Sigmoid colon (tissue), 7 donors: ENCODE measurements around the gene RAB26. TPM values are rescaled to one million over a fixed set of nuclear protein-coding genes. Genes with fewer than 3 reads are reported as not detected.

Experiments used
- DNase-seq: peaks from one replicate; pipeline ENCODE4 v3.0.0-alpha.2; 2019
- H3K27ac ChIP-seq, 4 donors: fragments of 200-600 bp; sonication (generic); one replicate each; pipeline ENCODE4 v1.5.1; 2016 to 2019; ENCODE audit warnings: mild to moderate bottlenecking in 1 of 4
- H3K27me3 ChIP-seq, 3 donors: fragments of 200-600 bp; sonication (generic); one replicate each; pipeline ENCODE4 v1.5.1; 2019; ENCODE audit warnings: mild to moderate bottlenecking in 1 of 3
- H3K36me3 ChIP-seq, 4 donors: fragments of 200-600 bp; sonication (generic); one replicate each; pipeline ENCODE4 v1.5.1; 2016 to 2019
- H3K4me1 ChIP-seq, 4 donors: fragments of 200-600 bp; sonication (generic); one replicate each; pipeline ENCODE4 v1.5.1; 2017 to 2019
- H3K4me3 ChIP-seq, 4 donors: fragments of 200-600 bp; sonication (generic); one replicate each; pipeline ENCODE4 v1.5.1; 2017 to 2019; ENCODE audit warnings: mild to moderate bottlenecking in 2 of 4, moderate library complexity in 1 of 4
- H3K9me3 ChIP-seq, 4 donors: fragments of 200-600 bp in 3 of 4; sonication (generic) in 3 of 4; one replicate each; pipeline versions ENCODE4 v1.5.1 to v1.6.1; 2013 to 2019
- CTCF ChIP-seq, 4 experiments: fragments of 450-650 bp in 3 of 4; fragments of 200-600 bp in 1 of 4; IDR thresholded peaks; one replicate each; pipeline ENCODE4 v1.5.1; 2016 to 2019; ENCODE audit warnings: antibody characterized with exemption in 4 of 4, mild to moderate bottlenecking in 3 of 4, moderate library complexity in 2 of 4
- EP300 ChIP-seq, 4 donors: sonication (generic); formaldehyde crosslinking; IDR thresholded peaks; one replicate each; pipeline ENCODE4 v1.6.1; 2017; ENCODE audit warnings: antibody characterized with exemption in 4 of 4
- POLR2A ChIP-seq, 2 donors: fragments of 450-650 bp; IDR thresholded peaks; one replicate each; pipeline ENCODE4 v1.6.1; 2016; ENCODE audit warnings: antibody characterized with exemption in 2 of 2, mild to moderate bottlenecking in 2 of 2, moderate library complexity in 2 of 2
- POLR2AphosphoS5 ChIP-seq, 4 donors: sonication (generic); formaldehyde crosslinking; IDR thresholded peaks; one replicate each; pipeline ENCODE4 v1.6.1; 2017; ENCODE audit warnings: antibody characterized with exemption in 4 of 4
- WGBS, 2 donors: extraction: QIAGEN DNeasy Blood & Tissue Kit; methylation state at CpG; one replicate each; pipeline ENCODE4 v1.1.7; 2013; 5-methylcytosine and 5-hydroxymethylcytosine counted together
- intact Hi-C: fragments of 100-400 bp; cut with DNase I; formaldehyde crosslinking; loops from one replicate; pipeline ENCODE4 v1.15.1; 2023
- polyA plus RNA-seq, 3 donors: library from polyadenylated mRNA; stranded (reverse); fragments of 200-250 nt; gene quantifications; one replicate each; pipeline ENCODE4 v1.2.3, GENCODE V29; 2013
- total RNA-seq, 4 donors: library from RNA; depleted of rRNA; stranded (reverse); fragments of >200 nt; gene quantifications; one replicate each; pipeline ENCODE4 v1.1.0, GENCODE V29; 2016
- donor health status: healthy with polysubstance abuse.
- donor health status: Bipolar disorder and iron deficiency.
- donor health status: healthy.

Gene RAB26
- total and polyA plus RNA-seq, 7 donors: 0.68 to 18.8 (median 8.5) TPM; not detected in 1

GRCh38 chr16:2173366-2173765 is 24.9 kb downstream of the RAB26 start:
- TF ChIP-seq POLR2A (IDR thresholded peaks at IDR 0.05) (no peak), POLR2AphosphoS5 (IDR thresholded peaks at IDR 0.05) (no peak), CTCF (IDR thresholded peaks at IDR 0.05) (no peak), EP300 (IDR thresholded peaks at IDR 0.05) (no peak)
- Histone ChIP-seq H3K9me3 (no peaks in the 10 kb centered on the region), H3K4me3 (no peak overlapping the region), H3K27ac (no peak overlapping the region), H3K4me1 (peaks cover 0 to 2% (median 0%) of the 10 kb centered on the region in 4 donors), H3K36me3 (peaks cover 30 to 98% (median 59%) of the 10 kb centered on the region in 4 donors), H3K27me3 (peaks cover 0 to 4% (median 0%) of the 10 kb centered on the region in 3 donors)
- 91 to 94% methylated on average over 14 of the region's 14 CpGs for WGBS, 2 donors
- no peak for DNase-seq
- intact Hi-C loops: no loop called here

- DNase-seq: no peak
- TF ChIP-seq POLR2AphosphoS5 (IDR thresholded peaks at IDR 0.05) (no peak), POLR2A (IDR thresholded peaks at IDR 0.05) (no peak), EP300 (IDR thresholded peaks at IDR 0.05) (no peak)
- H3K4me1 ChIP-seq: peaks cover 0 to 5% (median 0%) of the 10 kb centered on the region in 4 donors
- H3K36me3 ChIP-seq: peaks cover 30 to 92% (median 56%) of the 10 kb centered on the region in 4 donors
- H3K4me3 ChIP-seq: no peak overlapping the region
- 91 to 92% methylated on average over 4 of the region's 4 CpGs for WGBS, 2 donors
- H3K27me3 ChIP-seq: peaks cover 0 to 8% (median 0%) of the 10 kb centered on the region in 3 donors
- no peak overlapping the region for H3K27ac ChIP-seq
- intact Hi-C loops: no loop called here
- no peaks in the 10 kb centered on the region for H3K9me3 ChIP-seq
These were observed 25.5 kb downstream of the RAB26 start for GRCh38 chr16:2173916-2174315.

- H3K27ac ChIP-seq: no peak overlapping the region
- H3K36me3 ChIP-seq: peaks cover 30 to 86% (median 56%) of the 10 kb centered on the region in 4 donors
- no peaks in the 10 kb centered on the region for H3K9me3 ChIP-seq
- intact Hi-C loops: no loop called here
- TF ChIP-seq EP300 (IDR thresholded peaks at IDR 0.05) (no peak), POLR2A (IDR thresholded peaks at IDR 0.05) (no peak), CTCF (IDR thresholded peaks at IDR 0.05) (no peak), POLR2AphosphoS5 (IDR thresholded peaks at IDR 0.05) (no peak)
- 92 to 94% methylated on average over 21 of the region's 21 CpGs for WGBS, 2 donors
- peaks cover 0 to 8% (median 0%) of the 10 kb centered on the region in 3 donors for H3K27me3 ChIP-seq
- H3K4me3 ChIP-seq: no peak overlapping the region
- H3K4me1 ChIP-seq: peaks cover 0 to 5% (median 0%) of the 10 kb centered on the region in 4 donors
- no peak for DNase-seq
These were observed 26.1 kb downstream of the RAB26 start for GRCh38 chr16:2174396-2175131.

GRCh38 chr16:2175454-2175853 is 27.0 kb downstream of the RAB26 start:
- Histone ChIP-seq H3K27me3 (peaks cover 0 to 8% (median 0%) of the 10 kb centered on the region in 3 donors), H3K4me3 (no peak overlapping the region), H3K4me1 (peaks cover 0 to 5% (median 0%) of the 10 kb centered on the region in 4 donors), H3K9me3 (no peaks in the 10 kb centered on the region), H3K36me3 (peaks cover 30 to 77% (median 54%) of the 10 kb centered on the region in 4 donors), H3K27ac (no peak overlapping the region)
- WGBS, 2 donors: 92 to 96% methylated on average over 10 of the region's 10 CpGs
- DNase-seq: no peak
- intact Hi-C loops: no loop called here
- no peak for TF ChIP-seq EP300 (IDR thresholded peaks at IDR 0.05)
- no peak for TF ChIP-seq POLR2AphosphoS5 (IDR thresholded peaks at IDR 0.05)
- no peak for TF ChIP-seq POLR2A (IDR thresholded peaks at IDR 0.05)
- TF ChIP-seq CTCF (IDR thresholded peaks at IDR 0.05): no peak

- peaks cover 0 to 8% (median 0%) of the 10 kb centered on the region in 3 donors for H3K27me3 ChIP-seq
- H3K36me3 ChIP-seq: peaks cover 30 to 71% (median 53%) of the 10 kb centered on the region in 4 donors
- no peak for DNase-seq
- H3K27ac ChIP-seq: no peak overlapping the region
- TF ChIP-seq CTCF (IDR thresholded peaks at IDR 0.05) (no peak), POLR2AphosphoS5 (IDR thresholded peaks at IDR 0.05) (no peak)
- H3K9me3 ChIP-seq: no peaks in the 10 kb centered on the region
- peaks cover 0 to 5% (median 0%) of the 10 kb centered on the region in 4 donors for H3K4me1 ChIP-seq
- H3K4me3 ChIP-seq: no peak overlapping the region
- intact Hi-C loops: no loop called here
- 94 to 97% methylated on average over 23 of the region's 23 CpGs for WGBS, 2 donors
These were observed 27.6 kb downstream of the RAB26 start for GRCh38 chr16:2176047-2176446.
